ENCODE results near the gene USP8.

Gene USP8

GRCh38 chr15:50549326-50549725 is 125.1 kb downstream of the USP8 start:
- TF ChIP-seq, protein P1, sequence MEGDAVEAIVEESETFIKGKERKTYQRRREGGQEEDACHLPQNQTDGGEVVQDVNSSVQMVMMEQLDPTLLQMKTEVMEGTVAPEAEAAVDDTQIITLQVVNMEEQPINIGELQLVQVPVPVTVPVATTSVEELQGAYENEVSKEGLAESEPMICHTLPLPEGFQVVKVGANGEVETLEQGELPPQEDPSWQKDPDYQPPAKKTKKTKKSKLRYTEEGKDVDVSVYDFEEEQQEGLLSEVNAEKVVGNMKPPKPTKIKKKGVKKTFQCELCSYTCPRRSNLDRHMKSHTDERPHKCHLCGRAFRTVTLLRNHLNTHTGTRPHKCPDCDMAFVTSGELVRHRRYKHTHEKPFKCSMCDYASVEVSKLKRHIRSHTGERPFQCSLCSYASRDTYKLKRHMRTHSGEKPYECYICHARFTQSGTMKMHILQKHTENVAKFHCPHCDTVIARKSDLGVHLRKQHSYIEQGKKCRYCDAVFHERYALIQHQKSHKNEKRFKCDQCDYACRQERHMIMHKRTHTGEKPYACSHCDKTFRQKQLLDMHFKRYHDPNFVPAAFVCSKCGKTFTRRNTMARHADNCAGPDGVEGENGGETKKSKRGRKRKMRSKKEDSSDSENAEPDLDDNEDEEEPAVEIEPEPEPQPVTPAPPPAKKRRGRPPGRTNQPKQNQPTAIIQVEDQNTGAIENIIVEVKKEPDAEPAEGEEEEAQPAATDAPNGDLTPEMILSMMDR (IDR thresholded peaks at IDR 0.05; ENCODE audit: low read depth, low read length), result no peak
- Histone ChIP-seq H3K4me3 (ENCODE audit: low read depth, low read length) (no peak overlapping the region), H3K27me3 (ENCODE audit: insufficient read depth, low read depth, severe bottlenecking) (no peaks in the 10 kb centered on the region), H3K36me3 (no peaks in the 10 kb centered on the region), H3K27ac (no peak overlapping the region), H3K9me3 (ENCODE audit: severe bottlenecking) (no peaks in the 10 kb centered on the region)
- no peak for DNase-seq

DNA sequence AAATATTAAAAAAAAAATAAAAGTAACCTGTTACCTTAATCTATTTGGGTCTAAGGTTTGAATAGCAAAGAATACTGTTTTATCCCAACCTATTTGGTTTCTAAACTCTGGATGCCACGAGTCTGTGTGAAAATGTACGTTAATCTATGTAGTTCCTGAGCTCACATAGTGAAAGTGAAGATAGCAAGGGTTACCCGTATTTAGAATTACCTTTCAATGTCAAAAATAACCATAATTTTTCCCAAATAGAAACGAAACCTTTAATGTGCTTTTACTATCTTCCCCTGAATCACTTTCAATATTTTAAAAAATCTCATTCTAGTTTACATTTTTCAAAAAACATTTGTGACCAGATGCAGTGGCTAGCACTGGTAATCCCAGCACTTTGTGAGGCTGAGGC is 128.0 kb downstream of the USP8 start:
- Histone ChIP-seq H3K36me3 (no peaks in the 10 kb centered on the region), H3K27me3 (ENCODE audit: insufficient read depth, low read depth, severe bottlenecking) (no peaks in the 10 kb centered on the region), H3K9me3 (ENCODE audit: severe bottlenecking) (no peaks in the 10 kb centered on the region), H3K27ac (no peak overlapping the region), H3K4me3 (ENCODE audit: low read depth, low read length) (no peak overlapping the region)
- no peak for DNase-seq
- TF ChIP-seq, protein P1 (IDR thresholded peaks at IDR 0.05; ENCODE audit: low read depth, low read length), result no peak

GRCh38 chr15:50556642-50557371 is 132.6 kb downstream of the USP8 start:
- TF ChIP-seq, protein P1 (IDR thresholded peaks at IDR 0.05; ENCODE audit: low read depth, low read length), result no peak
- Histone ChIP-seq H3K27me3 (ENCODE audit: insufficient read depth, low read depth, severe bottlenecking) (no peaks in the 10 kb centered on the region), H3K9me3 (ENCODE audit: severe bottlenecking) (no peaks in the 10 kb centered on the region), H3K27ac (no peak overlapping the region), H3K36me3 (peaks cover 4% of the 10 kb centered on the region), H3K4me3 (ENCODE audit: low read depth, low read length) (no peak overlapping the region)
- DNase-seq, result no peak

DNA sequence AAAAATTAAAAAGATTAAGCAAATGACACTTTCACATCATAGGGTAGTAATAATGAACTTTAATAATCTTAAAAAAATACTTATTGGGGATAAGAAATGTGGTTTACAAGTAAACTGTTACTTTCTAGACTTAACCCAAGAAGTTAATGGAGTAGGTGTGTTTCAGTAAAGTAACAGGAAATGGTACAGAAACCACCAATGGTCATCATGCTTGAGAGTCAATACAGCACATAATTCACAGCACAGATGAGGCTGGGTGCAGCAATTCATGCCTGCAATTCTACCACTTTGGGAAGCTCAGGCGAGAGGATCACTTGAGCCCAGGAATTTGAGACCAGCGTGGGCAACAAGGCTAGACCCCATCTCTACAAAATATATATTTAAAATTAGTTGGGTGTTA is 133.8 kb downstream of the USP8 start:
- DNase-seq, result no peak
- TF ChIP-seq, protein P1 (IDR thresholded peaks at IDR 0.05; ENCODE audit: low read depth, low read length), result no peak
- Histone ChIP-seq H3K27ac (no peak overlapping the region), H3K36me3 (peaks cover 4% of the 10 kb centered on the region), H3K9me3 (ENCODE audit: severe bottlenecking) (no peaks in the 10 kb centered on the region), H3K4me3 (ENCODE audit: low read depth, low read length) (no peak overlapping the region), H3K27me3 (ENCODE audit: insufficient read depth, low read depth, severe bottlenecking) (no peaks in the 10 kb centered on the region)

DNA sequence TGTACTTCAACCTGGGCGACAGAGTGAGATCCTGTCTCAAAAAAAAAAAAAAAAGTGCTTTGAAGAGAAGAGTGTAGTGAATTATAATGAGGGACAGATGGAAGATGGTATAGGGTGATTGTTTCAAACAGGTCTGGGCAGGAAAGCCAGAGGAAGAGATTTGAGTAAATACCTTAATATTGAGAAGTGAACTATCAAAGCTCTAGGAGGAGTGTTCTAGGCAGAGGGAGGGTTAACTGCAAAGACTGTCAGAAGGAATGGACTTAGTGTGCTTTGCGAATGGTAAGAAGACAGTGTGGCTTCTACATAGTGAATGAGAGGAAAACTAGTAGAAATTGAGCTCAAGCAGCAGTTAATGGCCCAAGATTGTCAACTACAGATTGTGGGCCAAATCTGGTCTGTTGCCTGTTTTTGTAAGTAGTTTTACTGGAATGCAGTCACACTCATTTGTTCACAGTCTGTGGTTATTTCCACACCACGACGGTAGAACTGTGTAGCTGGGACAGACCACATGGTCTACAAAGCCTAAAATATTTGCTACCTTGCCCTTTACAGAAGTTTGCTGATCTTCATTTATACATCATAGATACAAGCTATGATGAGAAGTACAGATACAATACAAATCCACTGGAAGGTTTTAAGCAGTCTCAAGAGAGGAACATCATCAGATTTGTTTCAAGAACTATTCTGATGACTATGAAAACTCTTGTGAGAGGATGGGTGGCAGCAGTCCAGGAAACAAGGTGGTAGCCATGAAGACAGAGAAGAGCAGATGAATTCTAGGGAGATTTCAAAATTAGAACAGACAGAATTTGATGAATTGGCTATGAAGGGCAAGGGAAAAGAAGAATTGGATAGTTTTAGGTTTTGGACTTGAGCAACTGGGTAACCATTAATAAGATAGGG is 138.8 kb downstream of the USP8 start:
- no peak for DNase-seq
- TF ChIP-seq, protein P1 (IDR thresholded peaks at IDR 0.05; ENCODE audit: low read depth, low read length), result no peak
- H3K27ac ChIP-seq, result no peak overlapping the region

More for the DNA sequence above, 138.8 kb downstream of the USP8 start:
- Histone ChIP-seq H3K4me3 (ENCODE audit: low read depth, low read length) (no peak overlapping the region), H3K36me3 (peaks cover 16% of the 10 kb centered on the region), H3K27me3 (ENCODE audit: insufficient read depth, low read depth, severe bottlenecking) (no peaks in the 10 kb centered on the region), H3K9me3 (ENCODE audit: severe bottlenecking) (no peaks in the 10 kb centered on the region)
